Measurements from ENCODE around the gene IL17RE.
A peak's percentile ranks its signal among the peaks of the same experiment; 100 is the strongest.
"Not testable (repeated sequence)": the region's sequence is repeated elsewhere in the genome, so short reads cannot be mapped to it uniquely, and the experiment has no call there.

Gene IL17RE, protein sequence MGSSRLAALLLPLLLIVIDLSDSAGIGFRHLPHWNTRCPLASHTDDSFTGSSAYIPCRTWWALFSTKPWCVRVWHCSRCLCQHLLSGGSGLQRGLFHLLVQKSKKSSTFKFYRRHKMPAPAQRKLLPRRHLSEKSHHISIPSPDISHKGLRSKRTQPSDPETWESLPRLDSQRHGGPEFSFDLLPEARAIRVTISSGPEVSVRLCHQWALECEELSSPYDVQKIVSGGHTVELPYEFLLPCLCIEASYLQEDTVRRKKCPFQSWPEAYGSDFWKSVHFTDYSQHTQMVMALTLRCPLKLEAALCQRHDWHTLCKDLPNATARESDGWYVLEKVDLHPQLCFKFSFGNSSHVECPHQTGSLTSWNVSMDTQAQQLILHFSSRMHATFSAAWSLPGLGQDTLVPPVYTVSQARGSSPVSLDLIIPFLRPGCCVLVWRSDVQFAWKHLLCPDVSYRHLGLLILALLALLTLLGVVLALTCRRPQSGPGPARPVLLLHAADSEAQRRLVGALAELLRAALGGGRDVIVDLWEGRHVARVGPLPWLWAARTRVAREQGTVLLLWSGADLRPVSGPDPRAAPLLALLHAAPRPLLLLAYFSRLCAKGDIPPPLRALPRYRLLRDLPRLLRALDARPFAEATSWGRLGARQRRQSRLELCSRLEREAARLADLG

GRCh38 chr3:9902372-9903237 is at the start of gene IL17RE:
IL17RE (plus strand) TSS chr3:9902848; CDS start chr3:9902933, 85 bp downstream.
- DNase-seq: peak; percentile 30
- in situ Hi-C loops (cut with HindIII; ENCODE audit: low pct_ligation_motif_present, low pct_unique_long_range_greater_than_20kb, low sequenced_read_pairs): no loop called here

GRCh38 chr3:9854291-9854940 is 48.2 kb upstream of the IL17RE start:
- in situ Hi-C loops (cut with HindIII; ENCODE audit: low pct_ligation_motif_present, low pct_unique_long_range_greater_than_20kb, low sequenced_read_pairs); DNase-seq: not testable (repeated sequence)

- no peak for DNase-seq
- in situ Hi-C loops (cut with HindIII; ENCODE audit: low pct_ligation_motif_present, low pct_unique_long_range_greater_than_20kb, low sequenced_read_pairs): no loop called here
Observed at GRCh38 chr3:9855594-9855993, 47.1 kb upstream of the IL17RE start.

- no peak for DNase-seq
- in situ Hi-C loops (cut with HindIII; ENCODE audit: low pct_ligation_motif_present, low pct_unique_long_range_greater_than_20kb, low sequenced_read_pairs): no loop called here
Observed at GRCh38 chr3:9859530-9860025, 43.1 kb upstream of the IL17RE start.

- in situ Hi-C loops (cut with HindIII; ENCODE audit: low pct_ligation_motif_present, low pct_unique_long_range_greater_than_20kb, low sequenced_read_pairs): no loop called here
- no peak for DNase-seq
Observed at GRCh38 chr3:9861201-9861600, 41.4 kb upstream of the IL17RE start.

- DNase-seq: no peak
- in situ Hi-C loops (cut with HindIII; ENCODE audit: low pct_ligation_motif_present, low pct_unique_long_range_greater_than_20kb, low sequenced_read_pairs): no loop called here
Observed at GRCh38 chr3:9861626-9862130, 41.0 kb upstream of the IL17RE start.

GRCh38 chr3:9862391-9863057 is 40.1 kb upstream of the IL17RE start:
- DNase-seq: peak; percentile 66
- in situ Hi-C loops (cut with HindIII; ENCODE audit: low pct_ligation_motif_present, low pct_unique_long_range_greater_than_20kb, low sequenced_read_pairs): no loop called here

GRCh38 chr3:9863058-9863772 is 39.4 kb upstream of the IL17RE start:
- in situ Hi-C loops (cut with HindIII; ENCODE audit: low pct_ligation_motif_present, low pct_unique_long_range_greater_than_20kb, low sequenced_read_pairs): no loop called here
- DNase-seq: no peak

DNA sequence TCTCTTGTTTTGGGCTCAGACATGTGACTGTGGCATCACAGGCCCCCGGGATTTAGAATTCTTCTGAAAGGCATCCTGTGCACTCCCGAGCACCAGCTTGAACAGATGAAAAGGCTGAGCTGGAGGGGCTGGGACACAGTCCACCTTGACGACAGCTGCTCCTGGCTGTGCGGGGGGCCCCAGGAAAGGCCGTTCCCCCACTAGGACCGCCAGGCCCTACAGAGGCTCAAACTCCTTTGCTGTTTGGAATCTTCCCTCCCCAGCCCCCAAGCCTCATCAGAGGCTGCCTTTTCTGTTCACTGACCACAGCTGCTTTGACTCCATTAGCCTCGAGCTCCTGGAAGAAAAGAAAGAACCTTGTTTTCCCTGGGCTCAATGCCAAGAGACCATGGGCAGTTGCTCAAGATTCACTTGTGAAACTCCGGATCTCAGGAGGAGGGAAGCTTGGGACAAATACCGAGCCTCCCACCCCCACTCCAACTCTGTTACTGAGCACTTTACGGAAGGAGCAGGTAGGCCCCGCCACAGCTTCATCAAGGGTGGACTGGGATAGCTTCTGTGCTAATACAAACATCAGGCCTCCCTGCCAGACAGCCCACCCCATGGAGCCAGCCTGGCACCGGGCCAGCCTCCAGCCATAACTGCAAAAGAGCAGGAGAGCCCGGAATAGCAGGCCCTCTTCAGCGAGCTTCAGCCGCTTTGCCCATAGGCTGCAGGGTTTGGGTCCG is 38.3 kb upstream of the IL17RE start:
- DNase-seq: no peak
- in situ Hi-C loops (cut with HindIII; ENCODE audit: low pct_ligation_motif_present, low pct_unique_long_range_greater_than_20kb, low sequenced_read_pairs): no loop called here

DNA sequence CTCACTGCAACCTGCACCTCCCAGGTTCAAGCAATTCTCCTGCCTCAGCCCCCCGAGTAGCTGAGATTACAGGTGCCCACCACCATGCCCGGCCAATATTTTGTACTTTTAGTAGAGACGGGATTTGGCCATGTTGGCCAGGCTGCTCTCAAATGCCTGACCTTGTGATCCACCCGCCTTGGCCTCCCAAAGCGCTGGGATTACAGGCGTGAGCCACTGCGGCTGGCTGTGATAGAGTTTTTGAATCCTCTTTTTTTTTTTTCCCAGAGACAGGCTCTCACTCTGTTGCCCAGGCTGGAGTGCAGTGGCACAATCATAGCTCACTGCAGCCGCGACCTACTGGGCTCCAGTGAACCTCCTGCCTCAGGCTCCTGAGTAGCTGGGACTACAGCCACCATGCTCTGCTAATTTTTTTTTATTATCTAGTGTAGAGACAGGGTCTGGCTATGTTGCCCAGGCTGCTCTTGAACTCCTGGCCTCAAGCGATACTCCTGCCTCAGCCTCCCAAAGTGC is 37.5 kb upstream of the IL17RE start:
- DNase-seq; in situ Hi-C loops (cut with HindIII; ENCODE audit: low pct_ligation_motif_present, low pct_unique_long_range_greater_than_20kb, low sequenced_read_pairs): not testable (repeated sequence)

GRCh38 chr3:9866639-9867038 is 36.0 kb upstream of the IL17RE start:
- in situ Hi-C loops (cut with HindIII; ENCODE audit: low pct_ligation_motif_present, low pct_unique_long_range_greater_than_20kb, low sequenced_read_pairs): no loop called here
- no peak for DNase-seq

GRCh38 chr3:9867106-9867505 is 35.5 kb upstream of the IL17RE start:
- no peak for DNase-seq
- in situ Hi-C loops (cut with HindIII; ENCODE audit: low pct_ligation_motif_present, low pct_unique_long_range_greater_than_20kb, low sequenced_read_pairs): no loop called here

DNA sequence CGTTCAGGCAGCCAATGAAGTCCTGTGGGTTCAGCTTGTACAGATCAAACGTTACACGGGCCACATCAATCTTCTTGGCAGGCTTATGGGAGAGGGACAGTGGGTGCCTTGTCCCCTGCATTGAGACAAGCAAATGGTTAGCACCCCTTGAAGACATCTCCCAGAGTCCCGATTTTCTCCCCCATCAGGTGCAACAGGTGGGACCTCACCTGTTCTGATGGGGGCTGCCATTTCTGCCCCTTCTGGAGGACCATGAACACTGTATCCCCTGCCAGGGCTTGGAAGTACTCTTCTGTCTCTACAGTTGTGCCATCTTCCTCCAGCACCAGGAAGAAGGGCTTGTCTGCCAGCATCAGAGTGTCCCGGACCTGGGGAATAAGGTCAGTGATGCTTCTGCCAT is 32.7 kb upstream of the IL17RE start:
- in situ Hi-C loops (cut with HindIII; ENCODE audit: low pct_ligation_motif_present, low pct_unique_long_range_greater_than_20kb, low sequenced_read_pairs): no loop called here
- no peak for DNase-seq

- peak; percentile 20 for DNase-seq
- in situ Hi-C loops (cut with HindIII; ENCODE audit: low pct_ligation_motif_present, low pct_unique_long_range_greater_than_20kb, low sequenced_read_pairs): no loop called here
Observed at GRCh38 chr3:9870978-9871377, 31.7 kb upstream of the IL17RE start.

GRCh38 chr3:9872067-9872466 is 30.6 kb upstream of the IL17RE start:
- in situ Hi-C loops (cut with HindIII; ENCODE audit: low pct_ligation_motif_present, low pct_unique_long_range_greater_than_20kb, low sequenced_read_pairs); DNase-seq: not testable (repeated sequence)

DNA sequence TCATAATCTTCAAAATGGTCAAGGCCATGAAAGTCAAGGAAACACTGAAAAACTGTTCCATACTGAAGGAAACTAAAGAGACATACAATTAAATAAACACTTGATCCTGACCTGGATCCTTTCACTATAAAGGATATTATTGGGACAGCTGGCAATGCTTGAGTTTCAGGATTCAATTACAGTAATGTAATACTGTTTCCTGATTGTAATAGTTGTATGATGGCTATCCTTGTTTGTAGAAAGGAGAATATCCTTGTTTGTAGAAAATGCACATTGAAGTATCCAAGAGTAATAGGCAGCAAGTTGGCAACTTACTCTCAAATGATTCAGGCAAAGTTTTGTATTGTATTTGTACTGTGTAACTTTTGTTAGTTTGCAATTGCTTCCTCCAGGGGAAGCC is 27.2 kb upstream of the IL17RE start:
- in situ Hi-C loops (cut with HindIII; ENCODE audit: low pct_ligation_motif_present, low pct_unique_long_range_greater_than_20kb, low sequenced_read_pairs): no loop called here
- no peak for DNase-seq

Data from ACHN (cell line).